Measurements from ENCODE around the gene HDAC7.
A peak's percentile ranks its signal among the peaks of the same experiment; 100 is the strongest.

HDAC7 gene

DNA sequence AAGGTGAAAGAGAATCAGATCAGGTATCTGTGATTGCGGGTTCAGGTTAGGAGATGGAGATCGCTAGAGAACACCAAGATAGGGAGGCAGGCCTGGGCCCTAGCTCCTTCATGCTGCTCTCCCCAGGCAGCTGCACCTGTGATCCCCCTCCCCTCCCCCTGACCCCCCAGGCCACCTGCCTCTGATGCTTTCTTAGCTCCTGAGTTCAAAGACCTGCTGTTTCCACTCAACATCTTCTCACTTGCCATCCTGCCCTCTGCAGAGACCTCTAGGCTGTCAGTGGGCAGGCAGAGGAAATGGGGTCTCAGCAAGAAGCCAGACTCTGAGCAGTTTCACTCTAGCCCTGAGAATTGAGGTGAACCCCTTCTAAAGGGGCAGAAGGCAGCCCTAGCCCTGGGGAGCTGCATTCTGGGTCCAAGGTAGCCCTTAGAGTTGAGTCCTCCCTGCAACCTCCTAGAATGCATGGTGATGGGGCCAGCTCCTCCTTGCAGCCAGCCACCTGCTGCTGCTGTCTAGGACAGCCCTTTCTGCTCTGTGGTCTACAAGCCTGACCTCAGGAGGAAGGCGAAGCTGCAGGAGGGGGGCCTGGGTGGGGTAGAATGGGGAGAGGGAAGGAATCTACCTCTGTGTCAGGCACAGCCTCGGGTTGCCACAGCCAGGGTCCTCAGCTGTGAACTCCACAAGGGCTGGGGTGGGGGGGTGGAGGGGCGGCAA is 53.0 kb downstream of the HDAC7 start:
- DNase-seq (ENCODE audit: low read depth, low spot score), result no peak

DNA sequence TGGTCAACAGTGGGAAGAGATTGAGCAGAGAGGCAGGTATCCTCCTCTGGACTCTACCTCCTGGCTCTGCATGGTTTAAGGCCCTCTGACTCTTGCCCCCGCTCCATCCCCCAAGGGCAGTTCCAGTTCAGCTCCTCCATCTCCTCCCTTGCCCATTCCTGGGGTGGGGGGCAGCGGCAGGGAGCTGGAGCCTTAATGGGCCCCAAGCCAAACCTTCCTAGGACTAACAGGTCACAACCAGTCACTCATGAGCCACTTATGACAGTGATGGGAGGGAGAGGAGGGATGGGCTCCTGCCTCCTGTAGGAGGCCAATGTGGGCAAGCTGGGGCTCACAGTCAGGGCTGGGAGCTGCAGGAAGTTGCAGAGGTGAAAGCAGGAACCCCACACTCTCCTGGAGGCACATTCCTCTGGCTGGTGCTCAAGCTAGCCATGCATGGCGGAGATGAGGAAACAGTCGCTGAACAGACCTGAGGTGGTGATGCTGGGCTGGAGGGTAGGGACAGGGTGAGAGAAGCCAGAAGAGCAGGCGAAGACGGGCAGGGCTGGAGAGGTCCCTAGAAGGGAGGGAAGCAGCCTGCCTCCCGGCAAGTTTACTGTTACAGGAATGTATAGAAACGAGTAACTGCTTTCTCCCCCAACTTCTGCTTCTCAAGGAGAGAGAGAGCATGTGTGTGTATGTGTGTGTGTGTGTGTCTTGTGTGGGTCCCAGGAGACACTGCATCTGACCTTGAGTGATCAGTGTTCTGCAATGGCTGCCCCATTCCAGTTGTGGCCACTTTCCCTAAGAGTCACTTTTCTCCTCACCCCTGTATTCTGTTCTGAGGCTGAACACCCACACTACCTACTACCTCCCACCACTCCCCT is 56.0 kb downstream of the HDAC7 start:
- DNase-seq (ENCODE audit: low read depth, low spot score), result no peak

DNA sequence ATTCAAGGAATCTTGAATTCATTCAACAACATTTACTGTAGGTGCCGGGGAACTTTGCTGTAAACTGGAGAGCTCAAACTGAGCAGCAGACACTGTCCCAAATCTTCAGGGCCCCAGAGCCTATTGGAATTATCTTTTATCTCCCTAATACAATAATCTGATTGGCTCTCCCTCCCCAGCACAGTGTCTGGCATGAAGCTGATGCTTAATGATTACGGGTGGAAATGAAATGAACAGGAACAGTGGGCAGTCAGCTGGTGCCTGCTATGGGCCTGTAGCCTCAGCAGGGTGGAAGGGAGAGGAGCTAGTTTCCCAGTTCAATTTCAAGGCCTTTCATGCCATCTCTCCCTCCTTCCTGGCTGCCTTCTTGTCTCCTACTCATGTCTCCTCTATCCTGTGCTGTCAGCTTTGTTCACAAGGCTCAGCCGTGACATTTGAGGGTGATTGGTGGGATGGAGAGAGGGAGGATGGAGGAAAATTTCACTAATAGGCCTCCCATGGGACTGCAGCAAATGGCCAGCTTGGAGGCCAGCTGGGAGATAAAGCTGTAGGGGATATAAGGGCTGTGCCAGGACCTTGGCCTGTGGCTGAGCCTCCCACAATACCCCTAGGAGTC is 56.7 kb downstream of the HDAC7 start:
- DNase-seq (ENCODE audit: low read depth, low spot score), result no peak

DNA sequence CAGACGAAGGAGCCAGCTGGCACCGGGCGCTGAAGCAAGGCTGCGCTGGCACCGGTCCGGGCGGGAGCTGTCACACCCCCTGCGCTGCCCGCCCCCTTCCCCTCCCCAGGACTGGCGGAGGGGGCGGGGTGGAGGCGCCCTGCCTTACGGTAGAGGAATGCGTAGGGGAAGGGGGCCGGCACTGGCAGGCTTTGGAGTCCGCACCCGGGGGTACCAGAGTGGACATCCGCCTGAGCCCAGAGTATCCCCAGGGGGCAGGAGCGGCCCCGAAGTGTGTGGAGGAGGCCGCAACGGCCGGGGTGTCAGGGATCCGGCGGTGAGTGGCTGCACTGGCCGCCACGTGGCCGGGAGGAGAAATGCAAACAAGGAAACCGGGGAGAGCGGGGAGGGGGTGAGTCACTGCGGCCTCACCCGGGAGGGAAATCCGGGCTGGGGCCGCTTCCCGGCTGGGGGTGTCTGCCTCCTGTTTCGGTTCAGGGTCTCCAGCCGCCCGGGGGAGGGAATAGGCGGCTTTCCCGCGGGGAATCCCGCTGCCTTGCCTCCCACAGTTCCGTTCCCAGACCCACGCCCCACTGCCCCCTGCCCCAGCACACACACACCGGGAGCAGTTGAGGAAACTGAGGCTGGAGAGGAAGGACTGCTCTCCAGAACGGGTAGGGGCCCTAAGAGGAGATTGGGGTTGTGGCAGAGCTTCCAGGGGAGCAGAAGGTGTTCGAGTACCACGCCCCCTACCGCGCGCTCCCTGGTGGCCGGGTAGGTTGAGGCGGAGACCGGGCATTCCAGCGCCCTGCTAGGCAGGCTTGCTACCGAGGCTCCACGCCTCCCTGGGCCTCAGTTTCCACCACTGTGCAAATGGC is 60.6 kb downstream of the HDAC7 start, which contains the start of gene RAPGEF3:
Gene RAPGEF3, minus strand, starts transcription at position 47 of the 857 bp plus-strand sequence. CDS start 324 bp downstream, outside the sequence.
- peak; percentile 42 for DNase-seq (ENCODE audit: low read depth, low spot score)

DNA sequence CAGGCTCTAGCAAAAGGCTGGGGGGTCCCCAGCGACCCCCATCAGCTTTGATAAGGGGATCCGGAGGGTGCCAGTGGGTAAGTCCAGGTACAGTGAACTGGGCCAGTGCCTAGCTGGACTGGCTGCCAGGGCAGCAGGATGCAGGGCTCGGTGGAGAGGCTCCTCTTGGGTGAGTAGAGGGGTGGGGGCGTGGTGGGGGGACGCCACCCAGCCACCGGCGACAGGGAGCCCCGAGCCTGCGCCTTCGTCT is 61.2 kb downstream of the HDAC7 start:
- DNase-seq (ENCODE audit: low read depth, low spot score), result no peak

DNA sequence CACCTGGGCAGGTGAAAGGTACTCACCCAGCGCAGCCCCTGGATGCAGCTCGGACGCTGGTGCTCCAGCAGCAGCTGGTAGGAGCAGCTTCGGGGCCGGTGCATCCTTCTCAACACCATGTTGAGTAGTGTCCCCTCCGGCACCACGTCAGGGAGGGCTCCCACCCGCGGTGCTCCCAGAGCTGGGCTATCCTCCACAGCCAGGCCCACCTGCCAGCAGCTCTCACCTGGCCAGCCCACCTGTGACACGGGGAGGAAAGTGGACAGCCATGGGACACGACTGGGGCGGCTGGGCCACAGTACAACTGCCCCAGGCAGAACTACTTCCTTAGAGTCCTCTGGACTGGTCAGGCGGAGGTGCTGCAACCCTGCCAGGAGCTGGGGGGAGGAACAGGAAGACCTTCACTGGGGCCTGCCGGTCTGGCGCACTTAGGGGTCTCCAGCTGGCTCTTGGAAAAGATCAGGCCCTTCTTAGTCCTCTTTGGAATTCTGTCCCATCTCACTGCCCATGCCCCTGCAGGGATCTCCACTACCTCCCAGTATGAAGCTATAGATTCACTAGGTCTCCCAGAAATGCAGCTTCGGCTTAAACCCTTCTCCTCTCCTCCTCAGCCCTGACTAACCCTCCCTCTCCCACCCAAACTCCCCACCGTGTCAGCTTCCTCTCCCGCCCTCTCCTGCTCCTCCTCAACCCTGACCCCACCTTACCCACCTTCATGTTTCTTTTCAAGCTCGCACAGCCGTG is 61.7 kb downstream of the HDAC7 start:
- no peak for DNase-seq (ENCODE audit: low read depth, low spot score)

DNA sequence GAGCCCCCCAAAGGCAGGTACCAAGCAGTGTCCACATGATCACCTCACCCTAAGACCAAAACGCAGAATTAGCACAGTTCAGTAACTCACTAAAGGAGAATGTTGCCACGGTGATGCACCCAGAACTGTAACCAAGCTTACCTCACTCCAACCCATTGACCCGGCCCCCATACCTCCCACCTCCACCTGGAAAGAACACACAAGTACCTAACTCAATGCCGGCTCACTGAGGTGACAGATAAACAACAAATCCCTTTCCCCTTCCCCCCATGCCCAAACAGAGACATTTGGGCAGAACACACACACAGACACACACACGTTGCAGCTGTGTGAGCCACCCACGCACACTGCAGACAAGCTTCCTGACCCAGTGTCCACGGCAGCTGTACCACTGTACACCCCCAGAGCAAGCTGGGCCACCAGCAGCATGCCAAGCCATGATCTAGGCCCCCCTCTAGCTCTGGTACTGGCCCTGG is 62.3 kb downstream of the HDAC7 start:
- DNase-seq (ENCODE audit: low read depth, low spot score), result no peak

DNA sequence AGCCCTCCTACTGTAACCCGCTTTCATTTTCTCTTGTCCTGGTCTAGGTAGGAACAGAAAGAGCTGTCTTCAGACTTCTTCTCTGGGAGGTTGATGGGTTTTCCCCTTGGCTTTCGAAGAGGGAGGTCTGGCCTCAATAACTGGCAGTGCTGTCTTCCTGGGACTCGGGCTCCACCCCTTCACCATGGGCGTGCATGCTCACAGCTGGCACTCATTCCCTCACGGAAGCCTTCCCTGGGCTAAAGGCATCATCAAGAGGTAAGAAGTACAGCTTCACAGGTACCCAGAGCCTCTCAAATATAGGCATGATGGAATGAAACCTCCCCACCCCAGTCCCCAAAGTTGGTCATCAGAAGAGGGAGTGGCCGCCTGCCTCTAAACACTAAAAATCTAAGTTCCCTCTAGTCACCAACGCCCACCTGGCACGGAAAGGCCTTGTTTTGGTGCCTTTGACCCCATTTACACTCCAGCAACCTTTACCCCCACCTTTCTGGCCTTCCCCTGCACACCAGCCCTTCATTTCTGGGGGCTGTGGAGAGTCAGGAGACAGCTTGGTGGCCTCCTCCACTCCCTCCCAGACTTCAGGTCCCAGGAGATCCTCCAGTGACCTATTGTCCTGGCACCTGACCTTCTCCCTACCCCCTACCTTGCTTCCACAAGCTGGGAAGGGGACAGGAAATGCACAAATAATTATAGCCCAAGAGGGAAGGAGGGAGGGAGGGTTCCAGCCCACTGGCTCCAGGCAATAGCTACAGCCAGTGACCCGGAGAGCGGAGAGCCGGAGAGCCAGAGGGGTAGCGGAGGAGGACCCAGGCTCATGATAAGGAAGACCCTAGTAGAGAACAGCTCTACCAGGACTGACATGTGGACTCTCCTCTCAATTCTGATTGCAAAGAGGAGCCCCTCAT is 63.8 kb downstream of the HDAC7 start:
- DNase-seq (ENCODE audit: low read depth, low spot score), result no peak

DNA sequence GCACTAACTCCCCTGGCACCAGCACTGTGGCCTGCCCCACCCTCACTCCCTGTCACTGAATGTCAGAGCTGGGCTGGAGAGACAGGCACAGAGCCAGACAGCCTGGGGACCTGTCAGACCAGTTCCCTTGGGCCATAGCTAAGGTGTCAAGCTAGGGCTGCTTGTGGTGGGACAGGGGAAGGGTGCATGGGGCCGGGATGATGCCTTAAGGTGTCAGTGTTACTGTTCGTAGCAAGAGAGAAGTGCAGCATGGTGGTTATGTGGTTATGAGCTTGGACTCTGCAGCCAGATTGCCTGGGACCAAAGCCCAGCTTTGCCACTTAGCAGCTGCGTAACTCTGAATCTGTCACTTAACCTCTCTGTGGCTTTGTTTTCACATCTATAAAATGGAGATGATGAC is 64.8 kb downstream of the HDAC7 start:
- DNase-seq (ENCODE audit: low read depth, low spot score), result no peak

DNA sequence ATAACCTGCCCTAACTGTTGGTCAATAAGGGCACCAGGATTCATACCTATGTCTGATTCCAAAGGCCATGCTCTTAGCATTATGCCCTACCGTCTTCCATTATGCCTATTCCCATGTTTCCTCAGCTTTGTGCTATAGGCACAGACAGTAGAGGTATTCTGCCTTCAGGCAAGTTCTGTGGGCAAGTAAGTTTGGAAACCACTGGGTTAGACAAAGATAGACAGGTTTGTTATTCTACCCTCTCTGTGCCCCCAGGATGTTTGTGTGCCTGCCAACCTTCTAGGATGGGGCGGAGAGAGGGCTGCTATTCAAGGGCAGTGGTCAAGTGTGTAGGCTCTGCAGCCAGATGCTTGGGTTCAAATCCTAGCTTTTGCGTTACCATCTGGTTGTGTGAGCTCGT is 65.6 kb downstream of the HDAC7 start:
- no peak for DNase-seq (ENCODE audit: low read depth, low spot score)

DNA sequence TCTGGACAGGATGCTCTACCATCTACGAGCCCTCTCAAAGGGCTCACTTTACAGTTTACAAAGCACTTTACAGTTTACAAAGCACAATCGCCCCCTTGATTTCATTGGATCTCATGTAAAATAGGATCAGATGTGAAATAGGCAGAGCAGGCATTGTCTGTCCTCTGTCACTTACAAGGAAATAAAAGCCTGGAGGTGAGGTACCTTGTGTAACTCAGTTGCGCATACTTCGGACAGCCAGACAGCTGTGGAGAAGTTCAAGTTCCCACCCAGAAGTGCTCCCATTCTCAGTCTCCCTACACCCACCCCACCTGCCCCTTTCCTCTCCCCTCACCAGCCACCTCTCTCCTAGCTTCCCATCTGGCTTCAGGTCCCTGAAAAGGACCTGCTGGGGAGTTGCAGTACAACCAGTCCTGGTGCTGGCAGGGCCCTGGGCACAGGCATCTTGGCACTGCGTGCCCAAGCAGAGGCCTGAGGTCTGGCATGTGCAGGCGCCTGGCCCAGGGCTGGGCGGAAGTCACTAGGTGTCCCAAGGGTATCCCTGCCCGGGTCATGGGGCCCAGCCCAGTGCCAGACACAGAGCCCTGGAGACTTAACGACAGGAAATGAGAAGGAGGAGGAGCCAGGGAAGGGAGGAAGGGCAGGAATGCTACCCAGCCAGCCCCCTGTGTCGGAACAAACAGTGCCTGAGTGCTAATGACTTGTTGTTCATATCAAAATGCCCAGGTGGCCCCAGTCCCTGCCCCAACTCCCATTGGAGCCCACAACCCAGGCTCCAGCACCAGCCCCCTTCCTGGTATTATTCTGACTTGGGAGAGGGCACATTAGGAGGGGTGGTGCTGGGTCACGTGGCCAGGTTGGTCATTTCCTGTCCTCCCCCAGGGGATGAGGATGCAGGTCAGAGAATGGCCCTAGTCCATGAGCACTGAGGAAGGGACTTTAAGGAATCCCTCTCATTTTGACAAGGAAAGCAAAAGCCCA is 66.4 kb downstream of the HDAC7 start:
- no peak for DNase-seq (ENCODE audit: low read depth, low spot score)

DNA sequence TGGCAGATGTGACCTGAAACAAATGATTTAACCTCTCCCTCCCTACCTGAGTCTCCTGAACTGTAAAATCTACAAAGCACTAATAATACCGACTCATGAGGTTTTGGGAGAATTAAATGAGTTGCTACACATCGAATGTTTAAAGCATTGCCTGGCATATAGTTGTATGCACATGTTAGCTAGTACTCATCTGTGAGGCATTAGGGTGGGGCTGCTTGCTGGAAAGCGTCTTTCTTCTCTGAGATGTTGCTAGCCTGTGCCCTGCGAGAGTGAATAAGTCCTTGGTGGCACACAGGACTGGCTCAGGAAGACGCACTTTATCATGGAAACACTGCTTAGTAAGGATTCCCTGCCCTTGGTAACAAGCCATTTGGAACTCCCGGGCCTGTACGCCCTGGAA is 67.2 kb downstream of the HDAC7 start:
- DNase-seq (ENCODE audit: low read depth, low spot score), result no peak

DNA sequence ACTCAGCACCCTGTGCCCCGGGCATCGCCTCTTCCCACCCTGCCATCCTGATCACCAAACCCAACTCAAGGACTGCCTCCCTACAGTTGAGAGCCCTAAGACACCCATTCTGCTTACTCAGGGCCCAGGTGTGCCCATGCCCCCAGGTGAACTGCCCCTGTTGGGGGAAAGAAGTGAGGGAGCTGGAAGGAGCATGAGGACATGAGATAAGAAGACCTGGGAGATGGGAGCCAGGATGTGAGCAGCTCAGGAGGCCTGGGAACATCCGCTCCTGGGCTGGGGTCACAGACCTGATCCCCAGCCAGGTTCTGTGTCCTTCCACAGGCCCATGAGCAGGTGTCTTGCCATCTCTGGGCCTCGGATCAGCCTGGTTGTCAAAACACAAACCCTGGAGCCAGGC is 67.6 kb downstream of the HDAC7 start:
- no peak for DNase-seq (ENCODE audit: low read depth, low spot score)

DNA sequence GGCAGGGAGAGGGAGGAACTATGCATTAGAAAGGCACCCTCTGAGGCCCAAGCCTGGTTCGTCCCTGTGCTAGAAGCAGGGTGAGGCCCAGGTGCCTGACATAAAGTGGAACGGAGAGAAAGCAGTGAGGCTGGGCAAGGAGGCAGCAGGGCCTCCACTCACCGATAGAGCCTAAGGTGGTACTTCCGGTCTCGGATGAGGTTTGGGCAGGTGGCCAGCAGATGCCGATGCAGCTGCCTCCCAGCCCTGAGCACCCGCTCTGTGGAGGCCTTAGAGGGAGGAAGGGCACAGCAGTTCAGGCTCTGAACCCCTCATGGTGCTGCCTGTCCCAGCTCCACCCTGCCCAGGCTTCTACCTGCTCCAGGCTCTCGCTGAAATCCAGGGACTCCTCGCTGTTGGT is 68.1 kb downstream of the HDAC7 start:
- no peak for DNase-seq (ENCODE audit: low read depth, low spot score)

DNA sequence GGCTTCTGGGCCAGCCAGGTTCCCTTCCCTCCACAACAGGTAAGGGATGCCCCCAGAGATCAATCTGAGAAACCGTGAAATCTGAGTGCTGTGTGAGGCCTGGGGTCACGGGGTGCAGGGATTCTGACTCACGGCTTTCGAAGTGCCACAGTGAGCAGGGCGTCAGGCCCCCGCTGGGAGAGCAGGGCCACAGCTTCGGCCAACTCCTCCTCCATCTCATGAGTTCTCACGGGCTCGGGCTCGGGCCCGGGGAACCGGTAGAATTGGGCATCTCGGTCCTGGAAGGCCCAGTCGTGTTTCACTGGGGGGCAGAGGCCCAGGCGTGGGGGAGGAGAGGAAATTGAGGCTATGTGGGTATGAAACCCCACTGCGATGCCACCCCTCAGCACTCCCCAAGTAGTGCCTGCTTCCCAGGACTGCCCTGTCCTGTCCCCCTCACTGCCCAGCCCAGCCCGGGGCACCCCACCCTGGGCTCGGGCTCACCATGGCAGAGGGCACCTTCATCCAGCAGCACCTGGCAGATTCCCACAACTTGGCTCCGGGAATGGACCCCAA is 68.7 kb downstream of the HDAC7 start:
- no peak for DNase-seq (ENCODE audit: low read depth, low spot score)

DNA sequence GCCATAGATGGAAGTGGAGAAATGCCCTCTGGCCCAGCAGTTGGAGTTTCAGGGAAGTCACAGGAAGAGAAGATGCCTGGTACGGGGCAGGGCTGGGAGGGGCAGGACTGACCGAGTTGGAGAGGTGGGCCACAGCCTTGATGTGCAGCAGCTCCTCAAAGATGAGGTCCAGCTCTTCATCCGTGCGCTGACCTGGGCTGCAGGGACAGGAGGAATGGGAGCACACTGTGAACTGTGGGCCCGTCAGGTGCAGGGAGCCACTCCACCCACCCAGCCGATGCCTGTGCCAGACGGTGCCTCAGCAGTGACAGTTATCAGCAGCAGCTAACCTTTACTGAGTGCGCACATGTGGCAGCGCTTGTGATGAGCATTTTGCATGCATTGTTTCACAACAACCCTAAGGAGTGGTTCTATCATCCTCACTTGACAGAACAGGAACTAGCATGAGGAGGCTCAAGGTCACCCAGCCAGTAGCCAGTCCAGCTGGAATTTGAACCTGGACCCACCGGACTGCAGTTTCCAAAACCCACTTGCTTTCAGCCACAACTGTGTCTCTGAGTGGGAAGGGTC is 69.4 kb downstream of the HDAC7 start:
- DNase-seq (ENCODE audit: low read depth, low spot score), result no peak

DNA sequence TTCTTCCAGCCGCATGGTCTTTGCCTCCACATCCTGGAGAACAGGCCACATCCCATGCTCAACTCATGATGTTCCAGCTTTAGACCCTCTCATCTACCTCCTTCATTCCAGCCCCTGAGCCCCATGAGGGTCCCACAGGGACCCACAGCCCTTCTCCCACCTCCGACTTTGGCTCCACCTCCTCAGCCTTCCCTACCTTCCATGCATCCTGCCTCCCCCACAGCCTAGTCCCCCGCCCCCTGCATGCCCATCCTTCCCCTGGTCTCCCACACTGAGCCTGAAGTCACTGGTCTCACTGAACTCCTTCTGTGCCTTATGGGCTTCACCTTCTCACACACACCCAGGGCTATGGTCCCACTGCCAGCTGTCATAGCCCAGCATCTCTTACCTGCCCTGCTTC is 70.8 kb downstream of the HDAC7 start:
- DNase-seq (ENCODE audit: low read depth, low spot score), result no peak

DNA sequence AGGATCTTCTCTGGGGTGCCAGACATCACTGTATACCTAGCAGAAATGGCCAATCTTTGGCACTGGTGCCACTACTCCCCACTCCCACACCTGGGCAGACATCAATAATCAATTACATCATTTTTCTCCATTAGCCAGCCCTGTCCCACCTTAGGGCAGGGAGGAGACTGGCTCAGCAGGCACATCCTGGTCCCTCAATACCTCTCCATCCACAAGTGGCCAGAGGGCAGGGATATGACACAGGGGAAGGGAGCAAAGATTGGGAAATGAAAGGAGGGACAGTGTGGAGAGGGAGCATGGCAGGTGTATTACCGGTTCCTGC is 71.2 kb downstream of the HDAC7 start:
- no peak for DNase-seq (ENCODE audit: low read depth, low spot score)
